Right renal pelvis (tissue), 4 donors: Measurements from ENCODE around the gene CIRBP. TPM values are rescaled to one million over a fixed set of nuclear protein-coding genes. Genes with fewer than 3 reads are reported as not detected.

ENCODE experiments used
- DNase-seq, 4 donors: peaks; one replicate each; pipeline ENCODE4 v3.0.0-alpha.2; 2013; ENCODE audit warnings: low read depth in 4 of 4, low spot score in 3 of 4, missing footprints in 1 of 4
- polyA plus RNA-seq, 4 donors: library from polyadenylated mRNA; unstranded; fragments of 120-200 nt; gene quantifications; one replicate each; pipeline ENCODE4 v1.2.1, GENCODE V29; 2013; ENCODE audit not compliant: insufficient read length in 4 of 4

The CIRBP gene
- 100 to 1,000 TPM; 713 to 749 (median 717) TPM for polyA plus RNA-seq

DNA sequence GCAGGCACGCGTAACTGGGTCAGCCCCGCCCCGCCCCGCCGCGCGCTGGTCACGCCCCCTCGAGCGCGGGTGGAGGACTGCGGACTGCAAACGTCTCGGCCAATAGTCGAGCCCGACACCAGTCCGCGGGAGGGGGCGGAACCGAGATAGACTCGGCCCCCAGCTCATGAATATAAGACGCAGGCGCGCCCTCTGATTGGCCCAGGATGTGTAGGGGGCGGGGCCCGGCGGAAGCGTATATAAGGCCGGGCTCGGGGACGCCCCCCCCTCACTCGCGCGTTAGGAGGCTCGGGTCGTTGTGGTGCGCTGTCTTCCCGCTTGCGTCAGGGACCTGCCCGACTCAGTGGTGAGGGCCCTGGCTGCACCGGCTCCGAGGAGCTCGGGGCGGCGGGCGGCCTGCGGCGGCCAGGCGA, at the start of gene CIRBP:
Gene CIRBP (plus strand): TSS at position 268 of the 413 bp plus-strand sequence. CDS start 1,602 bp downstream, outside the sequence.
- DNase-seq: peak; percentile 94 to 98 (median 97)

DNA sequence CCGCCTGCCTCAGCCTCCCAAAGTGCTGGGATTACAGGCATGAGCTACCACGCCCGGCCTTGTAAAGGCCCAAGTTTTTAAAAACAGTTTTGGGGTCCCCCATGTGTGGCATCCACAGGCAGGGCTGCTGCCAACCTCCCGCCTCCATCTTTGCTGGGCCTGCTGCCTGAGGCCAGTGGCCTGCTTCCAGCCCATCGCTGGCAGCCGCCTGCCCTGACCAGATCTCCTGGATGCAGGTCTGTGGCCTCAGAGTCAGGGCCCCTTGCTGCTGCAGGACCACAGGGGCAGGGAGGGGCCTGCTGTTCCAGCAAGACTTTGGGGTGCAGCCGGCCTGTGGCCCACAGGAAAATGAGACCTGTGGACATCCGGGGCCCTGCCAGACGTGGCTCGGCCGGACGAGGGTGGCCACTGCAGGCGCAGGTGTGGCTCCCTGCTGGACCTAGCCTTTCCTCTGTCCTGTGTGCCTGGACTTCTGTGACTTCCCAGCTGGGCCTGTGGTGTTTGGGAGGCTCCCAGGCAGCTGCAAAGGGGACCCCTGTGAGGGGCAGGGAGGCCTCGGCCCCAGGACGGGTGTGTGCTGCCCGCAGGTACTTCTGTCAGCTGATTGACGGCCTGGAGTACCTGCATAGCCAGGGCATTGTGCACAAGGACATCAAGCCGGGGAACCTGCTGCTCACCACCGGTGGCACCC, 49.2 kb upstream of the CIRBP start:
- no peak for DNase-seq

DNA sequence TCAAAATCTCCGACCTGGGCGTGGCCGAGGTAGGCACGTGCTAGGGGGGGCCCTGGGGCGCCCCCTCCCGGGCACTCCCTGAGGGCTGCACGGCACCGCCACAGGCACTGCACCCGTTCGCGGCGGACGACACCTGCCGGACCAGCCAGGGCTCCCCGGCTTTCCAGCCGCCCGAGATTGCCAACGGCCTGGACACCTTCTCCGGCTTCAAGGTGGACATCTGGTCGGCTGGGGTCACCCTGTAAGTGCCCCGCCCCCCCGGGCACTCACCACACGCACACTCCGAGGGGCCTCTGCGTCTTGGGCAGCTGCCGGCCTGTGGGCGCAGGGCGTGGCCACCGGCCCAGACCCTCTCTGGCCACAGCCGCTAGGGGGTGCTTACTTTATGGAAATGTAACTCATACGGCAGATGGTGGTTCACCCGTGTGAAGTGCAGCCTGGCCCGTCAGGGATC, 48.6 kb upstream of the CIRBP start:
- no peak for DNase-seq

DNA sequence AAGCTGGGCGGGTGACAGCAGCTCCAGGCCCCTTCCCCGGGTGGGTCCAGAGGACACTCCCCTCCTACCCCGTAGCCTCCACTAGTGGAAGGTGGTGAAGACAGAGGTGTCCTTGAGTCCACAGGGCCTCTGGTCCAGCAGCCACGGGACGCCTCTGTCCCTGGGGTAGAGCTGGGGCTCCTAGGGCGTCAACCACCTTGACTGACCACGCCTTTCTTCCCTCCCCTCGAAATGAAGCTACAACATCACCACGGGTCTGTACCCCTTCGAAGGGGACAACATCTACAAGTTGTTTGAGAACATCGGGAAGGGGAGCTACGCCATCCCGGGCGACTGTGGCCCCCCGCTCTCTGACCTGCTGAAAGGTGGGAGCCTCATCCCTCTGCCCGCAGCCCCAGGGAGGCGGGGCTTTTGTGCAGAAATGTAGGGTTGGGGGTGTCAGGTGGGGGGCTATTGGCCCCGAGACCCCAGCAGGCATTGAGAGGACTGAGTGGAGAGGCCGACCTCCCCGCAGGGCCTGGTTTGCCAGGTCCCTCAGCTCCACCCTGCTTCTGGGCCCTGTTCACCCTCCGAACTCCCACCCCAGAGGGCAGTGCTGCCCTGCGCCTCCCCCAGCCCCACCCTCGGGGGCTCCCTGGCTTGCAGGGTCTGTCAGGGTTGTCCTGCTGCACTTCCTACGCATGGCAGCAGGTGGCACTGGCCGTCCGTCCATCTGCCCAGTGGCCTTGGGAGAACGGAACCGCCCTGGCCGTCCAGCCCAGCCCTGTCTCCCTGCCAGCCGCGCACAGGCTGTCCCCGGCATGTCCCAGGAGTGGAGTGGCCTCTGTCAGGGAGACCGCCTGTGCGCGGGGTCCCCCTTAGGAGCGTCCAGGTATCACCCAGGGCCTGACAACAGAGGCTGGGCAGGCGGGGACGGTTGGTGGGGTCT, 47.9 kb upstream of the CIRBP start:
- DNase-seq: no peak

DNA sequence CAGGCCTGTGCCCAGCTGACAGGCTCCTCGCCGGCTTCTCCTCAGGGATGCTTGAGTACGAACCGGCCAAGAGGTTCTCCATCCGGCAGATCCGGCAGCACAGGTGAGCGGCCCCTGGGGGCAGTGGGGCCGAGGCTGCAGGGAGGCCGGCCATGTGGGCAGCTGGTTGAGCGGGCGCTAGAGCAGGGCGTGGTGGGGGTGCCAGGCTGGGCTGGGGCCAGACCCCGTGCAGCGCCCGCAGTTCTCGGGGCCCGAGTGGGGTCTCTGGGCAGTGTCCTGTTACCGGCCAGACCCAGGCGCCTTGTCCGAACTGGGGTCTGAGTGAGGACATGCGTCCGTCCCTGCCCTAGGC, 47.3 kb upstream of the CIRBP start:
- no peak for DNase-seq

DNA sequence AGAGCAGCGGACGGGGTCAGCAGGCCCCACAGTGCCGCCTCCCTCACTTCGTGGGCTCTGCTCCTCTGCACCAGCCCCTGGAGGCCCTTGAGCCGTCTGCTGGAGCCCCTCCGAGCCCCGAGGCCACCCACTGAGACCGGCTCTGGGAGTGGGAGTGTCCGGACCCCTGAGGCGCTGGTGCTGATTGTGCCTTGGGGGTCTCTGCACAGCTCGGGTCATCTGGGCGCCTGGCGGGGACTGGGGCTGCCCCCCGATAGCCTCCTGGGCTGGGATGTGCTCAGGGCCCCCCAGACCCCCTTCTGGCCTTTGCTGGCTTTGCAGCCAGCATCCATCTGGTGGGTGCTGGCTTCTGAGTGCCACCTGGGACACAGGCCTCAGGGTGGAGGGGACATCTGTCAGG, 46.7 kb upstream of the CIRBP start:
- no peak for DNase-seq

DNA sequence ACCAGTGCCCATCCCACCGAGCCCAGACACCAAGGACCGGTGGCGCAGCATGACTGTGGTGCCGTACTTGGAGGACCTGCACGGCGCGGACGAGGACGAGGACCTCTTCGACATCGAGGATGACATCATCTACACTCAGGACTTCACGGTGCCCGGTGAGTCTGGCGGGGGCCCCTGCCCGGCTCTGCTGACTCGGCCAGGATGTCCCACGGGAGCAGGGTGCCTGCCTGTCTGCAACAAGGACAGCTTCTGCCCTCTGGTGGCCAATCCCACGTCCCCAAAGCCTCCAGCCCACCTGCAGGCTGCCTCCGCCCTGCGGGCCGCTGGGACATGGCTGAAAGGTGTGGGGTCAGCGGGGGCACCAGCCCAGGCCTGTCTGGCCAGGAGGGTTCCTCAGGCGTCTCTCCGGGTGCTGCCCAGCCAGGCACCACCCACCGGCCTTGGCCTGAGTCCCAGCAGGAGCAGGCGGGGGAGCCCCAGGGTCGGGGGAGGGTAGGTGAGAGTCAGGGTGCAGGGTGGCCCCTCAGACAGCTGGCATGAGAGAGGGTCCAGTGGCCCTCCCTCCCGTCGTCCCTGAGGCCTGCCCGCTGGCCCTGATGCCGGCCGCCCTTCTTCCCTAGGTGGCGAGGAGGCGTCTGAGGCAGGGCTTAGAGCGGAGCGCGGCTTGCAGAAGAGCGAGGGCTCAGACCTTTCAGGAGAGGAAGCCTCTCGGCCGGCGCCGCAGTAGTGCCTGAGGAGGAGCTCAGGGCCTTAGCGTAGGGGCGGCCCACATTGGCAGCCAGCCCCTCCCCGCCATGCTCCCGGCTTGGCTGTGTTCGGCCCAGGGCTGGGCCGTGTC, 45.9 kb upstream of the CIRBP start:
- no peak for DNase-seq

DNA sequence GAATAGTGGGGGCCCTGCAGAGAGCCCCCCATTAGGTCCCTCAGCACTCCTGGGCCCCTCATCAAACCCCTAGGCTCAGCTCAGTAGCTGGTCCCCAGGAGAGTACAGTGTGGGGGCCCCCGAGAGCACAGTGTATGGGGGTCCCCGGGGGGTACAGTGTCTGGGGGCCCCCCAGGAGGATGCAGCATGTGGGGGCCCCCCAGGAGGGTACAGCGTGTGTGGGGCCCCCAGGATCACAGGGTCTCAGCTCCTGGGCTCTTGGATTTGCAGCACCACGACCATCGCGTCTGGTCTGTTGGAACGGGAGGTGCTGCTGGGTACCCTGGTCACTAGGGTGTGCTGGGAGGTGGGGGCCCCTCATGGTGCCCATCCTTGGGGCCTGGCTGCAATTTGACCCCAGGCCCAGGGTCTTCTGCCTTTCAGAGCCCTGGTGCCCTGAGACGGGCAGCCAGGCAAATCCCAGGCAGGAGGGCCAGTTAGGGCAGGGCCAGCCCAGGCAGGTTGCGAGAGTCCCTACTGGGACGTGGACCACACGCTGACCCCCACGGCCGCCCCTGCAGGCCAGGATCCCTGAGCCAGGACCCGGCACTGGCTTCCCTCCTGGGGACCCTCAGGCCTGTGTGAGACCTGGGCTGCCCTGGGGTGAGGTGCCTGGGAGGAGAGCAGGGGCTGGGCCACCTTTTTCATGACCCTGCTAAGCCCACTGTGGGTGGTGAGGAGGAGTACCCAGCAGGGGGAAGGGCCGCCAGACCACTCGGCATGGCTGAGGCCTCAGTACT, 44.9 kb upstream of the CIRBP start:
- DNase-seq: no peak

DNA sequence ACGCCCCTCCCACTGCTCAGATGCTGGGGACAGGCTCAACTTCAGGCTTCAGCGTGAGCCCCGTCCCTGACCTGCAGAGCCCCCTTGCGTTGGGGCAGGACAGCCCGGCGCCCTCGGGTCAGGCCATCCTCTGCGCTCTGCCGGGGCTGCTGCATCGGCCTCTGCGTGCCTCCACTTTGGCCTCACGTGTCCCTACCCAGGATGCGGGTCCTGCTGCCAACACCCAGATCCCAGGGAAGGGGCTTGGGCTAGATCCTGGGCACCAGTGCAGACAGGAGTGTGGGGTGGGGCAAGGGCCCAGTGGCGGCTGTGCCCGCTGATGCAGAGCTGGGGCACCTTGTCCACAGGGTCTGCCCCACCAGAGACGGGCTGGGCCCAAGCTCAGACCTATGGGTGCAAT, 44.3 kb upstream of the CIRBP start:
- no peak for DNase-seq

DNA sequence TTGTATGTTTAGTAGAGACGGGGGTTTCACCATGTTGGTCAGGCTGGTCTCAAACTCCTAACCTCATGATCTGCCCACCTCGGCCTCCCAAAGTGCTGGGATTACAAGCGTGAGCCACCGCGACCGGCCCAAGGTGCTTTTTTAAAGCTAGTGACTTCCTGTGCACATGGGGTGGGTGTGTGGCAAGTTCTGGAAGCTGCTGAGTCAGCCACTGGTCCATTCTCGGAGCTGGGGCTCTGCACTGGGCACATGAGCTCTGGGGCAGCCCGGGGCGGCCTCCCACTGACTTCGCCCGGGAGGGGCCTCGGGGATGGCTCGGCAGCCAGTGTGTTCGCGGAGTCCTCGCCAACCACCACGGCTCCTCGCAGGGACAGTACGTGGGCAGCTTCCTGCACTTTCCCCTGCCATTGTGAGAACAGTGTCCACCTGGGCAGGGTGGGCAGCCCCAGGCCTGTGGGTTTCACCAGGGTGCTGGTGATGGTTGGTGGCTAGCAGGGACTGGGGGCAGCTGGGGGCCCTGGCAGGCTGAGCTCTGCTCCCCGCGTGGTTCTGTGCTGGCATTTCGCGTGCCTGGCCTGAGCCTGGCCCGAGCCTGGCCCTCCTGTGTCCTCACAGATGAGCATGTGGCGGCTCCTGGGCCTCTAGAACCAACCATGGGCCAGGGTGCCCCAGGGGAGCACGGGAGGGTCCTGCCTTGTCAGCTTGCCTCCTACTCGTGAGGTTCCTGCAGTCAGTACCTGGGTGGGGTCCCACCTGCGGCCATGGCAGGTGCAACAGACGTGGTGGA, 43.5 kb upstream of the CIRBP start:
- DNase-seq: no peak

DNA sequence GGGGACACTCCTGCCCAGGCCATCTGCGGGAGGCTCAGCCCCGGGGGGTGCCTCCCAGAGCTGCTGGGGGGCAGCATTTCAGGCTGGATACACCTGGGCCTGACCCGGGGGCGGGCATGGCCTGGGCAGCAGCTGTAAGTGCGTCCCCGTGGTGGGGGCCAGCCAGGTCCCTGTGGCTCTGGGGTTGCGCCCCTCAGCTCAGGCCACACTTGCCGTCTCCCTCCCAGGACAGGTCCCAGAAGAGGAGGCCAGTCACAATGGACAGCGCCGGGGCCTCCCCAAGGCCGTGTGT, 43.0 kb upstream of the CIRBP start:
- no peak for DNase-seq

DNA sequence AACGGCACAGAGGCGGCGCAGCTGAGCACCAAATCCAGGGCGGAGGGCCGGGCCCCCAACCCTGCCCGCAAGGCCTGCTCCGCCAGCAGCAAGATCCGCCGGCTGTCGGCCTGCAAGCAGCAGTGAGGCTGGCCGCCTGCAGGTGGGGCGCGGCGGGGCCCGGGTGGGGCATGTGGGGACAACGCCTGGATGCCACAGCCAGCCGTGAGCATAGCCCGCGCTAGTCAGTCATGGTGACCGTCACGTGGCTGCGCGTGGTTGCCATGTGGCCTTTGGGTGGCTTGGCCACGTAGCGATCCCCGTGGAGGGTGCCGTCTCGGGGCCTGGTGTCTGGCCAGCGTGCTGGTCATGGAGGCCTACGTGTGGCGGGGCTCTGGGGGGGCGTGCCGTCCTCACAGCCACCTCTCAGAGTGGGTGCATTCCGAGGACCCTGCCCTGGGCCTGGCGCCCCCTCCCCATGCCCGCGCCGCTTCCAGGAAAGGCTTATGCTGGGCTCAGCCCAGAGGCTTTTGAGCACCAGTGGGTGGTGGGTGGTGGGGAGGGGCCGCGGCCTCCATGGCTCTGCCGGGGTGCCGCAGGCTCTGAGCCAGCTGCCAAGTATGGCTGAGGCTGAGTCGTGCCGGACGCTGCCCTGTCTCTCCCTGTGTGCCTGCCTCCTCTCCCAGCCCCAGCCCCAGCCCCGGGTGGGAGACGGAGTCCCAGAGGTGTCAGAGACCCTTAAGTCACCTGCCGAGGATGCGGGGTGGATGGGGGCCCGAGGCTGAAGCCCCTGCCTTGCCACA, 42.4 kb upstream of the CIRBP start:
- no peak for DNase-seq

DNA sequence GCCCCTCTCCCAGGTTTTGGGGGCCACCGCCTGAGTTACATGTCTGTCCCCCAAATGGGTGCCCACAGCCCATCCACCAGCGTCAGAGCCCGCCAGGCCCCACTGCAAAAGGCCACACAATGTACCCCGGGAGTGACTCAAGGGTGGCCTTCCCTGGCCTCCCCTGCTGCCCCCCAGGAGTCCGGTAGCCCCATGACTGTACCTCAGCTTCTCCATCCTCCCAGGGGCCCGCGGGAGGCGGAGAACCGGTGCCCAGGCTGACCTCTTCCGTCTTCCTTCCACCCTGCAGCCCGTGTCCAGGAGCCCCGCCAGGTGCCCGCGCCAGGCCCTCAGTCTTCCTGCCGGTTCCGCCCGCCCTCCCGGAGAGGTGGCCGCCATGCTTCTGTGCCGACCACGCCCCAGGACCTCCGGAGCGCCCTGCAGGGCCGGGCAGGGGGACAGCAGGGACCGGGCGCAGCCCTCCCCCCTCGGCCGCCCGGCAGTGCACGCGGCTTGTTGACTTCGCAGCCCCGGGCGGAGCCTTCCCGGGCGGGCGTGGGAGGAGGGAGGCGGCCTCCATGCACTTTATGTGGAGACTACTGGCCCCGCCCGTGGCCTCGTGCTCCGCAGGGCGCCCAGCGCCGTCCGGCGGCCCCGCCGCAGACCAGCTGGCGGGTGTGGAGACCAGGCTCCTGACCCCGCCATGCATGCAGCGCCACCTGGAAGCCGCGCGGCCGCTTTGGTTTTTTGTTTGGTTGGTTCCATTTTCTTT, 41.7 kb upstream of the CIRBP start:
- no peak for DNase-seq

DNA sequence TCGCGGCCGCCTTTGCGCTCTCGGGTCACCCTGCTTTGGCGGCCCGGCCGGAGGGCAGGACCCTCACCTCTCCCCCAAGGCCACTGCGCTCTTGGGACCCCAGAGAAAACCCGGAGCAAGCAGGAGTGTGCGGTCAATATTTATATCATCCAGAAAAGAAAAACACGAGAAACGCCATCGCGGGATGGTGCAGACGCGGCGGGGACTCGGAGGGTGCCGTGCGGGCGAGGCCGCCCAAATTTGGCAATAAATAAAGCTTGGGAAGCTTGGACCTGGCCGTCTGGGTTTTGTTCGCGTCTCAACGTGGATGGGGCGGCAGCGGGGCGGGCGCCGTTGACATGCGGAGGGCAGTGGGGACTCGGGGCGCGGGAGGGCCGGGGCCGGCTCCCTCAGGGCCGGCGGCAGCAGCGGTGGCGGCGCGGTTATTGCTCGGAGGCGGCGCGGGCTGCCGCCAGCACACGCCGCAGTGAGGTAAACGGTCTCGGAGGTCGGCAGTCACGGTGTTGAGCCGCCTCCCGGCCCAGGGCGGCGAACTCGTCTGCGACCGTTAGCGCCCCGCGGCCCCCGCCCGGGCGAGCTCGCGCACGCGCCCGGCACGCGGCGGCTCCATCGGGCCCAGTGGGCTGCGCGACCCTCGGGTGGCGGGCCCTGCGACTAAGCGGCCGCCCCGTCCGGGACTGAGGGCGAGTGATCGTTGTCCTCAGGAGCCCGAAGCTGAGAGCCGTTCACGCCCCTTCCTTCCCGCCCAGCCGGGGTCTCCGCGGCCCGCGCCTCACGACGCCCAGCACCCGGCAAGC, 40.8 kb upstream of the CIRBP start:
- DNase-seq: no peak

DNA sequence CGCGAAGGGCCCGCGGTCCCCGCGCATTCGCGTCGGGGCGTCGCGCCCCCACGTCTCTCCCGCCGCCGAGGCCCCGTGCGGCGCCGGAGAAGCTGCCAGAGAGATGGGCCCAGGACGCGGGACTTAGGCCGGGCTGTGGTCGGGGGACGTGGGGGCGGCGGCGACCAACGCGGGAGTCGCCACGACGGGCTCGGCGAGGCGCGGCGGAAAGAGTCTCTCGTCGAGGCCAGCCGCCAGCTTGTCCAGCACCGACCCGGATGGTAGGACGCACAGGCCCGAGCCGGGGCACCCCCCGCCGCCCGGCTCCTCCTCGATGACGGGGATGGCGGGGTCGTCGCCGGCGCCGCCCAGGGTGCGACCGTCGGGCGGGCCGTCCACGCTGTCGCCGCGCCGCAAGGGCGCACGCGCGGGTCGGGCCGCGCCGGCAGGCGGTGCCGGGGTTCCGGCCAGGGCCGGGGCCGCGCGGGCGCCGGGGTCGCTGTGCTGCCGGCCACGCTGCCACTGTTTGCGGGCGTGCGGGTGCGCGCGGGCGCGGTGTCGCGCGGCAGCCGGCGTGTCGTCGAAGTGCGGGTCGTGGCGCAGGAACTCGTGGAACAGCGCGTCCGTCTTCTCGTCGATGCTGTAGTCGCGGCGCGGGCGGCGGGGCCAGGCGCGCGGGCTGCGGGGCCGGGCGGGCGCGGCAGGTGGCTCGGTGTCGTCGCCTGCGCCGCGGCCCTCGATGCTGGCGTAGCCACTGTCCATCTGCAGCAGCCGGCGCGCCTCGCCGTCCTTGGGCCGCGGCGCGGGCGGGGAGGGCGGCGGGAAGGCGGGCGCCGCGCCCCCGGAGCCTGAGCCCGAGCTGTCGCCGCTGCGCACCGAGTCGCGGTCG, 39.8 kb upstream of the CIRBP start:
- no peak for DNase-seq
